ENCODE results near the gene MYO1A.

DNA sequence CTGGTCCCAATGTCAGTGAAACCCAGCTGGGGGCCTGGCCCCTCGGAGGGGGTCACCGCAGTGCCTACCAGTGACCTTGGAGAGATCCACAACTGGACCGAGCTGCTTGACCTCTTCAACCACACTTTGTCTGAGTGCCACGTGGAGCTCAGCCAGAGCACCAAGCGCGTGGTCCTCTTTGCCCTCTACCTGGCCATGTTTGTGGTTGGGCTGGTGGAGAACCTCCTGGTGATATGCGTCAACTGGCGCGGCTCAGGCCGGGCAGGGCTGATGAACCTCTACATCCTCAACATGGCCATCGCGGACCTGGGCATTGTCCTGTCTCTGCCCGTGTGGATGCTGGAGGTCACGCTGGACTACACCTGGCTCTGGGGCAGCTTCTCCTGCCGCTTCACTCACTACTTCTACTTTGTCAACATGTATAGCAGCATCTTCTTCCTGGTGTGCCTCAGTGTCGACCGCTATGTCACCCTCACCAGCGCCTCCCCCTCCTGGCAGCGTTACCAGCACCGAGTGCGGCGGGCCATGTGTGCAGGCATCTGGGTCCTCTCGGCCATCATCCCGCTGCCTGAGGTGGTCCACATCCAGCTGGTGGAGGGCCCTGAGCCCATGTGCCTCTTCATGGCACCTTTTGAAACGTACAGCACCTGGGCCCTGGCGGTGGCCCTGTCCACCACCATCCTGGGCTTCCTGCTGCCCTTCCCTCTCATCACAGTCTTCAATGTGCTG is 54.6 kb downstream of the MYO1A start:
- TF ChIP-seq, protein P1, sequence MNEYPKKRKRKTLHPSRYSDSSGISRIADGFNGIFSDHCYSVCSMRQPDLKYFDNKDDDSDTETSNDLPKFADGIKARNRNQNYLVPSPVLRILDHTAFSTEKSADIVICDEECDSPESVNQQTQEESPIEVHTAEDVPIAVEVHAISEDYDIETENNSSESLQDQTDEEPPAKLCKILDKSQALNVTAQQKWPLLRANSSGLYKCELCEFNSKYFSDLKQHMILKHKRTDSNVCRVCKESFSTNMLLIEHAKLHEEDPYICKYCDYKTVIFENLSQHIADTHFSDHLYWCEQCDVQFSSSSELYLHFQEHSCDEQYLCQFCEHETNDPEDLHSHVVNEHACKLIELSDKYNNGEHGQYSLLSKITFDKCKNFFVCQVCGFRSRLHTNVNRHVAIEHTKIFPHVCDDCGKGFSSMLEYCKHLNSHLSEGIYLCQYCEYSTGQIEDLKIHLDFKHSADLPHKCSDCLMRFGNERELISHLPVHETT (CRISPR knock-in tag; conservative IDR thresholded peaks at IDR 0.05) = no peak
- no peak for TF ChIP-seq JUND (CRISPR knock-in tag; IDR thresholded peaks at IDR 0.05)
- TF ChIP-seq, protein P2, sequence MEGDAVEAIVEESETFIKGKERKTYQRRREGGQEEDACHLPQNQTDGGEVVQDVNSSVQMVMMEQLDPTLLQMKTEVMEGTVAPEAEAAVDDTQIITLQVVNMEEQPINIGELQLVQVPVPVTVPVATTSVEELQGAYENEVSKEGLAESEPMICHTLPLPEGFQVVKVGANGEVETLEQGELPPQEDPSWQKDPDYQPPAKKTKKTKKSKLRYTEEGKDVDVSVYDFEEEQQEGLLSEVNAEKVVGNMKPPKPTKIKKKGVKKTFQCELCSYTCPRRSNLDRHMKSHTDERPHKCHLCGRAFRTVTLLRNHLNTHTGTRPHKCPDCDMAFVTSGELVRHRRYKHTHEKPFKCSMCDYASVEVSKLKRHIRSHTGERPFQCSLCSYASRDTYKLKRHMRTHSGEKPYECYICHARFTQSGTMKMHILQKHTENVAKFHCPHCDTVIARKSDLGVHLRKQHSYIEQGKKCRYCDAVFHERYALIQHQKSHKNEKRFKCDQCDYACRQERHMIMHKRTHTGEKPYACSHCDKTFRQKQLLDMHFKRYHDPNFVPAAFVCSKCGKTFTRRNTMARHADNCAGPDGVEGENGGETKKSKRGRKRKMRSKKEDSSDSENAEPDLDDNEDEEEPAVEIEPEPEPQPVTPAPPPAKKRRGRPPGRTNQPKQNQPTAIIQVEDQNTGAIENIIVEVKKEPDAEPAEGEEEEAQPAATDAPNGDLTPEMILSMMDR (CRISPR knock-in tag; IDR thresholded peaks at IDR 0.05) = no peak
- TF ChIP-seq CHD2 (IDR thresholded peaks at IDR 0.05; ENCODE audit: low read depth, low read length) = no peak
- TF ChIP-seq PHF8 (CRISPR knock-in tag; IDR thresholded peaks at IDR 0.05) = no peak
- TF ChIP-seq ZNF878 (CRISPR knock-in tag; IDR thresholded peaks at IDR 0.05) = no peak
- no peak for TF ChIP-seq ZNF230 (CRISPR knock-in tag; IDR thresholded peaks at IDR 0.05)
- TF ChIP-seq, protein P3, sequence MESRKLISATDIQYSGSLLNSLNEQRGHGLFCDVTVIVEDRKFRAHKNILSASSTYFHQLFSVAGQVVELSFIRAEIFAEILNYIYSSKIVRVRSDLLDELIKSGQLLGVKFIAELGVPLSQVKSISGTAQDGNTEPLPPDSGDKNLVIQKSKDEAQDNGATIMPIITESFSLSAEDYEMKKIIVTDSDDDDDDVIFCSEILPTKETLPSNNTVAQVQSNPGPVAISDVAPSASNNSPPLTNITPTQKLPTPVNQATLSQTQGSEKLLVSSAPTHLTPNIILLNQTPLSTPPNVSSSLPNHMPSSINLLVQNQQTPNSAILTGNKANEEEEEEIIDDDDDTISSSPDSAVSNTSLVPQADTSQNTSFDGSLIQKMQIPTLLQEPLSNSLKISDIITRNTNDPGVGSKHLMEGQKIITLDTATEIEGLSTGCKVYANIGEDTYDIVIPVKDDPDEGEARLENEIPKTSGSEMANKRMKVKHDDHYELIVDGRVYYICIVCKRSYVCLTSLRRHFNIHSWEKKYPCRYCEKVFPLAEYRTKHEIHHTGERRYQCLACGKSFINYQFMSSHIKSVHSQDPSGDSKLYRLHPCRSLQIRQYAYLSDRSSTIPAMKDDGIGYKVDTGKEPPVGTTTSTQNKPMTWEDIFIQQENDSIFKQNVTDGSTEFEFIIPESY (CRISPR knock-in tag; IDR thresholded peaks at IDR 0.05) = no peak

All from HepG2 (cell line).